Stimulated activated CD4-positive, alpha-beta T cell treated with anti-CD3 and anti-CD28 coated beads, Interleukin-1b, Interleukin-23, amount 100 ng/mL, for 4 hours (primary cell): ENCODE results near the gene FOXF2.
"Not testable (repeated sequence)": the region's sequence is repeated elsewhere in the genome, so short reads cannot be mapped to it uniquely, and the experiment has no call there.

Experiments used
- DNase-seq, 2 donors: peaks; one replicate each; pipeline ENCODE4 v3.0.0-alpha.2; 2020; ENCODE audit warnings: low read depth in 2 of 2

Gene FOXF2

DNA sequence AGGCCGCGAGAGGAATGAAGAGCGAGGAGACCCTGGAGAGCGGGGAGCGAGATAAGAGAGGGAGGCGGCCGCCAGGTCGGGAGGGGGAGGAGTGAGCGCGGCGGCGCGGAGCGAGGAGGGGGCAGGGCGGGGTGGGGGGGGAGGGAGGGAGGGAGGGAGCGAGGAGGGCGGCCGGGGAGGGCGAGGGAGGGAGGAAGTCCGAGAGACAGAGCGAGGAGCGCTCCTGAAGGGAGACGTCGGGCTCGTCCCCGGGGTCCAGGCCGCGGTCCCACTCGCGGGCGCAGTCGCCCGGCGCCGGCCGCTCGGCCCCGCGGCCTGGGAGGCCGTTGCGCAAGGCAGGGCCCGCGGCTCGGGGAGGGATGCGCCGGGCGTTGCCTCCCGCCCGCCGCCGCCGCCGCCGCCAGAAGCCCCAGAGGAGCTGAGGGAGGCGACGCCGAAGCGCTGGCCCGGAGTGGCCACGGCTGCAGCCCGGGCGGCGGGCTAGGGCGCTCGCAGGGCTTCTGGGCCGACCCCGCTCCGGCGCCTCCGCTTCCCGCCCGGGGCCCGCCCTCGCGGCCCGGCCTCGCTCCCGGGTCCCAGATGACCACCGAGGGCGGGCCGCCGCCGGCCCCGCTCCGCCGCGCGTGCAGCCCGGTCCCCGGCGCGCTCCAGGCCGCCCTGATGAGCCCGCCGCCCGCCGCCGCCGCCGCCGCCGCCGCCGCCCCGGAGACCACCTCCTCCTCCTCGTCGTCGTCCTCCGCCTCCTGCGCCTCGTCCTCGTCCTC, at the start of gene FOXF2:
Gene FOXF2 (plus strand): TSS at position 208 of the 764 bp plus-strand sequence. CDS start 372 bp downstream, at position 580.
- DNase-seq, result no peak

DNA sequence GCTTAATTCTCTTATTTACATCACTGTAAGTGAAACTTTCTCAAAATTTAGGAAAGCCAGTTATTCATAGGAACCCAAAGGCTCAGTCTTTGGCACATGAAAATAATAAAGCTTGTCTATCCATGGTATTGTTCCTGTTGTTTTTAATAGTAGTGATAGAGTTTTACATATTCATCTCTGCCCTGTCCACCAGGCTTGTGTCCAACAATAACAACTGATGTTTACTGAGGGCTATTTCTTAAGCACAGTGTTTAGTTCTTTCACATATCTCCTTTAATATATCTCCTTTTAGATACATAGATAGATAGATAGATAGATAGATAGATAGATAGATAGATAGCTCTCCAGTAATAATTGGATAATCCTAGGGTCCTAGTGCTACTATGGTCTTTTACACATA, 43.3 kb upstream of the FOXF2 start:
- no peak for DNase-seq

DNA sequence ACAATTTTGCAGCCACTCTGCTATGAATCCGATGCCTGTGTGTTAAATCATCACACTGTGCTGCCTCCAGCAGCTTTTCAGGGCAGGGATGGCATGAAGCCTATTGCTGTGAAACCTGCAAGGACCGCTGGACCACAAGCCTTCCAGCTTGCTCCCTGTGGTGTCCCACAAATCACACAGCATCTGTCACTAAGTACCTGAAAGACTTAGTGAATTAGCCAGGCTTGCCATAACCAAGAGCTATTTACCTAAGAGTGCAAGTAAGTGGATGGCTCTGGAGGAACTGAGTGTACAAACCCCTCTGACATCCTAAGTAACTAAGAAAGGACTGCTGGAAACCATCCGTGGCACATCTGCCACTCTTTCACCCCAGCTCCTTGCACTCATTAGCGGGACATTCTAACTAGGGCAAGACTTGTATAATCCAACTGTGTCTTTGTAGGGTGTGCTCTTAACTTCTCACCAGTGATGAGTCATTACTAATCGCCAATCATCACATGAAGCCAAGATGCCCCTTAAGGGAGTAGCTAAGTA, 42.8 kb upstream of the FOXF2 start:
- DNase-seq, result no peak

DNA sequence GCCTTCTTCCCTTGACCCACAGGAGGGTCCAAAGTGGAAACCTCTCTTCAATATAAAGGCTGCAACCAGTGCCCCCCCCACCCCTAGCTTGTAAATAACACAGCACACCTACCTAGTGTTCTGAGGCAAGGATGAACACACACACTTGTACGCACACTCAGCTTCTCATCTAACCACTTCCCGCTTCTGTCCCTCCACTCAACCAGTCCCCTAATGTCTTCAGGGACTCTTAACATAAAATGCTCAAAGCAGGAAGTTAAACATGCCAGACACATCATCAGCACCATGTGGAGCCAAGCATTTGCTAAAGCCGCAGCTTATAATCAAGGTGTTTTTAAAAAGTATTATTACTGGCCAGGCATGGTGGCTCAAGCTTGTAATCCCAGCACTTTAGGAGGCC, 42.2 kb upstream of the FOXF2 start:
- DNase-seq, result no peak

DNA sequence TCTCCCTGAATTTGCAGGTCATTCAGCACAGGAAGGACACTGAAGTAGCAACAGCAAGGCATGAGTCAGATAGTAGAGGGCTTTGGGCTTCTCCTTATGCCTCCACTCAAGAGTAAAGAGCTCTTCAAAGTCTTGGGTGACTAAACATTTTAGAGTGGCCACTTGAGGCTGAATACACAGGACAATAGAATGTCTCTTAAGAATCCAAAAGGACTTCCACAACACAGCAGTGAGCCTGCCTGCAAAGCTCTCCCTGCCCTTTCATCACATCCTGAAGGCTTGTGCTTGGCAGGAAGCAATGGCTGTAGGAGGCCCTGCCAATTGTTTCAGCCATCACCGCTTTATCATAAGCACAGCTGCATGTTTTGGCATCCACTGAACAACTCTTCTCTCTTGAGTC, 40.7 kb upstream of the FOXF2 start:
- no peak for DNase-seq

DNA sequence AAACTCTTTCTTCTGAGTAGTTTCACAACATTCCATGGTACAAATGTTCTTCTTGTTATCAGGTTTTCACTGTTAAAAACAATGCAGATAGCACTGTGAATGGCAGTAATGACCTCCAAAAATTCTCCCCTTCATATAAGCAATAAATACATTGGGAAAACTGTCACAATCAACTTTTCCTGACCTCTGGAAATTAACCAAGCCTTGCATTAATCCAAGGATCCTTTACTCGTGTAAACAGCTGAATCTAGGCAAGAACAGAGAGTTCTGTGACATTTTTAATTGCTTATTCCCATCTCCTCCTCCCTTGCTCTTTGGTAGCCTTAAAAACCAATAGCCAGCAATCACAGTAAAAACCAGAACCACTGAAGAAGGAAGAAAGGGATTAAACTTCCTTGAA, 39.7 kb upstream of the FOXF2 start:
- no peak for DNase-seq

DNA sequence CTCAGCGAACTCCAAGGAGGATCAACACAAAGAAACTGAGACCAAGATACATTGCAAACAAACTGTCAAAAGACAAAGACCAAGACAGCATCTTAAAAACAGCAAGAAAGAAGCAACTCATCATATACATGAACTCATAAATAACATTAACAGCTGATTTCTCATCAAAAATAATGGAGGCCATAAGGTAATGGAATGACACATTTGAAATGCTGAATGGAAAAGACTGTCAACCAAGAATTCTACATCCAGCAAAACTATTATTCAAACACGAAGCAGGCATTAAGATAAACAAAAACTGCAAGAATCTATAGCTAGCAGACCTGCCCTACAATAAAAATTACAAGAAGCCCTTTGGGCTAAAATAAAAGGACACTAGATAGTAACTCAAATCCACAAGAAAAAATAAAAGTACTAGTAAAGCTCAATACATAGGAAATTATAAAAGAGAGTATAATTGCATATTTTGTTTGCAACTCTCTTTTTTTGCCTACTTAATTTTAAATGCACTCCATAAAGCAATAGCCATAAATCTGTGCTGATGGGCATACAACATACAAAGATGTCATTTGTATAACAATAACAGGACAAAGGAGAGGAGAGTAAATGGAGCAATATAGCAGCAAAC, 37.9 kb upstream of the FOXF2 start:
- no peak for DNase-seq

DNA sequence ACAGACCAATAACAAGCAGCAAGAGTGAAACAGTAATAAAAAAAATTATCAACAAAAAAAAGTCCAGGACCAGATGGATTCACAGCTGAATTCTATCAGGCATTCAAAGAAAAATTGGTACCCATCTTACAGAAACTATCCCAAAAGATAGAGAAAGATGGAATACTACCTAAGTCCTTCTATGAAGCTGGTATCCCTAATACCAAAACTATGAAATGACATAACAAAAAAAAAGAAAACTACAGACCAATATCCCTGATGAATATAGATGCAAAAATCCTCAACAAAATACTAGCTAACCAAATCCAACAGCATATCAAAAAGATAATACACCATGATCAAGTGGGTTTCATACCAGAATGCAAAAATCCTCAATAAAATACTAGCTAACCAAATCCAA, 34.3 kb upstream of the FOXF2 start:
- DNase-seq, result not testable (repeated sequence)

DNA sequence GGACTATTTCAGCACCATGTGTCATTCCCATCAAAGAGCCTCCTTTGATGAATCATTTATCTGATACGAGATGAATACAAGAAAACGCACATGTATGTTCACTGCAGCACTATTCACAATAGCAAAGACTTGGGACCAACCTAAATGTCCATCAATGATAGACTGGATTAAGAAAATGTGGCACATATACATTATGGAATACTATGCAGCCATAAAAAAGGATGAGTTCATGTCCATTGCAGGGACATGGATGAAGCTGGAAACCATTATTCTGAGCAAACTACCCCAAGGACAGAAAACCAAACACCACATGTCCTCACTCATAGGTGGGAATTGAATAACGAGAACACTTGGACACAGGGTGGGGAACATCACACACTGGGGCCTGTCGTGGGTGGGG, 27.7 kb upstream of the FOXF2 start:
- DNase-seq, result not testable (repeated sequence)

DNA sequence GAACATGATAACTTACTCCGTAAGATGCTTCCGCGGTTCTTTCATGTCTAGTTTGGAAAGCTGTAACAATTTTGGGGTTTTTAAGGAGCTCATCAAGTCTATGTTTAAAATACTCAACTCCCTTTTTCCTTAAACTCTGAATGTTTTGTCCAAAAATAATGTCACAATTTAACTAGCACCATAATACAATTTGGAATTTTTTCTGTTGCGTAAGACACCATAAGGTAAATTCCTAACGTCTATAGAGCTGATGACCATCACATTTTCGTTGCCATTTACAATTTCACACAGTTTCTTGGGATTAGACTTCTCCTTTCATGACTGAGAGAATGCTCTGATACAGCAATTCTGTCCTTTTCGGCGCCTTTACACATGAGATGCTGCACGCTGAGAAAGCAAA, 26.7 kb upstream of the FOXF2 start:
- no peak for DNase-seq

DNA sequence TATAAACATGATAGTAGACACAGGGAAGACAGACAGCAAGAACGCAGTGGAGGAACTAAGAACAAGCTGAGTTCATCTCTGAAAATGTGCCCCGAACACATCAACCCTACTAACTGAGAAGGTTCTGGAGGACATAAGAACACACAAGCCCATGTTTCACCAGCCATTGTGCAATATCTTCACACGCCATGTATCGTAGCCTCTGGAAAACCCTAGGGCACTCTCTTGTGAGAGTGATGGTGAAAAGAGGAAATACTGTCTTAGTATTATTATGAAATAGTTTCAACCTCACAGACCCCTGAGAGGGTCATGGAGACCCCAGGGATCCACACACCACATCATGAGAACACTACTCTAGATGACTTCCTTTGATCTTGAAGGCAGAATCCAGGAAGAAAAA, 26.1 kb upstream of the FOXF2 start:
- no peak for DNase-seq

DNA sequence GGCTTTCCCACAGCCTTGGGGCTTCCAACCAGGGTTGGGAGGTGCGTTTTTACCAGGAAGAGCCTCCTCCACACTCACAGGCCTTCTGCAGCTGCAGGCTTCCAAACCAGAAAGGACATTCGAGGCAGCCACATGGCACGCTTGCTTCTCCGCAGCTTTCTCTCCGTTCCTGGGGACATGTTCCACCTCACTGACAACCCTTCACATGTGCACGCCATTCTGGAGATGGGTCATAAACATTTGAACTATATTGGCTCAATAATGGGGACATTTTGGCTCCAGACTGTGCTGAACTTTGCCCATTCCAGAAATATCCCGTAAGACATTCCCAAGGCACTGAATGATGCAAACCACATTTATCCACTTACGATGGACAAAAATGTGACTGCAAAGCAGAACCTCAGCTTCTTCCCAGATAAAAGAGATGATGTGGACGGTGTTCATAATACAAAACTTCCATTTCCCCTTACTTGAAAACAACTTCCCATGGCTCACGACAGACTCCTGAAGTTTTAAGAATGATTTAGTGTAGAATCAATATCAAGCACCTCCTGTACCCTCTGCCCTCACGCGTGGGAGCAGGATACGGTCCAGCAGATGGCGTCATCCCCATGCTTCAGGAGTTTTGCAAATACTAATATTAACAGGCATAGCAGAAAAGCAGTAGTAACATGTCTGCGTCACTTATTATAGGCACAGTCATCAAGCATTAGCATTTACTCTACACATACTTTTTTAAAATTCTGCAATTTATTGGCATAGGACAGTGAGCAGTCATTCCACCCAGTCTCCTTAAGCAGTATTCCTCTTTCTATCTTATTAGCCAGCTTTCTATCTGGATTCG, 25.4 kb upstream of the FOXF2 start:
- no peak for DNase-seq

DNA sequence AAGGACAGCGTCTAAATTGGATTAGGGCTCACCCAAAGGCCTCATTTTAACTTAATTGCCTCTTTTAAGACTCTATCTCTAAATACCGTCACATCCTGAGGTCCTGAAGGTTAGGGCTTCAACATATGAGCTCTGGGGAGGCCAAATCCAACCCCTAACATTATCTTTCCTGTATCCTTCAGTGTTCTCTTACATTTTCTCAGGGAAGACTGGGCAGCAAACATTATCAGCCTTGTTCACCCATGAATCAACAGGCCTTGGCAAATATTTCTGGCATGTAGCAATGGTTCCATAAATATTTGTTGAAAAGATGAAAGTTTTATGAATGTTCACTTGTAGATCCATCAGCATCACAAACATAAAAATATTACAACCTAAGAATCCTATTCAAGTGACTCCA, 24.6 kb upstream of the FOXF2 start:
- no peak for DNase-seq

DNA sequence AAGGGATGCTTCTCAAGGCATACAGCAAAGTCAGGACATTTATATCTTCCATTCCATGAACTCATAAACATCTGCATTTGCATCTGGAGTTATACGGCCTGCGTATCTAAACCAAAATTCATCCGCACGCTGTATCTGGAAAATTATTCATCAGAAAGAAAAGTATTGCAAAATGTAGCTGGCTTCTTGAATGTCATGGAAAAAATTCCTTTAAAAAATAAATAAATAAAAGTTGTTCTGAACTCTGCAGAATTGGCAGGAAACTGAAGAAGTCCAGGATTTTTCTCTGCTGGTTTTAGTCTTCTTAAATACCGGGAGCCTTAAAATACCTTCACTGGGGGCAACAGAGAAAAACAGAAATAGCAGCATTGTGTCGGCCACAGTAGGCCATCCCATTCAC, 23.7 kb upstream of the FOXF2 start:
- no peak for DNase-seq

DNA sequence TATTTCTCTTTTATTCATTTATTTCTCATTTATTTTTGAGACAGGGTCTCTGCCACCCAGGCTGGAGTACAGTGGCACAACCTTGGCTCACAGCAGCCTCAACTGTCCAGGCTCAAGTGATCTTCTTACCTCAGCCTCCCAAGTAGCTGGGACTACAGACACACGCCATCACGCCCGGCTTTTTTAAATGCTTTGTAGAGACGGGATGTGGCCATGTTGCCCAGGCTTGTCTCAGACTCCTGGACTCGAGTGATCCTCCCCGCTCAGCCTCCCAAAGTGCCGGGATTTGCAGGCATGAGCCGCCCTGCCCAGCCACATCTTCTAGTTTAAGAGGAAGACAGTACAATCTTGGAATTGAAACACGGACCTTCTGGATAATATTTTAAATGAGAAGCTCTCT, 21.6 kb upstream of the FOXF2 start:
- DNase-seq, result no peak

DNA sequence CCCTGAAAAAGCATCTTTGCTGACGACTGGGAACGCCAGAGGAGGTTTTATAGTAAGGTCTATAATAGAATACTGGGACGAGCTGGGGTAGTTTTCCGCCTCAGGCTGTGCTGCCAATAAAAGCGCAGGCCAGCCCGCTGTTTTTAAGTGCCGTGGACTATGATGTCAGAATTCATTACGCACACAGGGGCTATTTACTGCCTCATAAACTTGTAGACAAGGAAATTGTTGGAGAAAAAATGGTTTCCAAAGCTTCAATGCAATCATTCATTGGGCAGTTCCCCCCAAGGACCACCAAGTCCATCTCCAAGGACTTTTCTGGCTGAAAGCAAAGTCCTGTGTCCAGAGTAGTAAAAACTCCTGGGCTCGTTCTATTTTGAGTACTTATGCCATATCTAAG, 20.4 kb upstream of the FOXF2 start:
- no peak for DNase-seq

DNA sequence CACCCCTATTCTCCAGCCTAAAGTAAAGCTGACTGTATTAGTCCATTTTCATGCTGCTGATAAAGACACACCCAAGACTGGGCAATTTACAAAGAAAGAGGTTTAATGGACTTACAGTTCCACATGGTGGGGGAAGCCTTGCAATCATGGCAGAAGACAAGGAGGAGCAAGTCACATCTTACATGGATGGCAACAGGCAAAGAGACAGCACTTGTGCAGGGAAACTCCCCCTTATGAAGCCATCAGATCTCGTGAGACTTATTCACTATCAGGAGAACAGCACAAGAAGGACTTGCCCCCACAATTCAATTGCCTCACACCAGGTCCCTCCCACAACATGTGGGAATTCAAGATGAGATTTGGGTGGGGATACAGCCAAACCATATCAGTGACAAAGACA, 19.7 kb upstream of the FOXF2 start:
- not testable (repeated sequence) for DNase-seq

DNA sequence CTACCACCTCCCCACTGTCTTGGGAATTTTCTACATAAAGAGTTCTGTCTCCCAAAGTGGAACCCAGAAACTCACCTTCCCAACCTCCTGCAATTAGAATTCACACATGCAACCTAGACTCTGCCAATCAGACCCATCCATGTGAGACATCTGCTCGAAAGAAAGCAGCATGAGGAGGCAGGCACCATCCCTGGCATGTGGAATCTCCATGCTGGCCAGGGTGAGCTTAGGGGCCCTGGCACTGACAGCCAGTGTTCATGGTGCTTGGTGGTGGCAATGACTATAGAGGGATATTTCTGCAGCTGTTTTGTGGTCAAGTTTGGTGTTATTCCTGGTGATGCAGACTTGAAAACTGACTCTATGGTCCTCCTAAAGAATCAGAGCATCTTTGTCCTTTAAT, 17.4 kb upstream of the FOXF2 start:
- no peak for DNase-seq

DNA sequence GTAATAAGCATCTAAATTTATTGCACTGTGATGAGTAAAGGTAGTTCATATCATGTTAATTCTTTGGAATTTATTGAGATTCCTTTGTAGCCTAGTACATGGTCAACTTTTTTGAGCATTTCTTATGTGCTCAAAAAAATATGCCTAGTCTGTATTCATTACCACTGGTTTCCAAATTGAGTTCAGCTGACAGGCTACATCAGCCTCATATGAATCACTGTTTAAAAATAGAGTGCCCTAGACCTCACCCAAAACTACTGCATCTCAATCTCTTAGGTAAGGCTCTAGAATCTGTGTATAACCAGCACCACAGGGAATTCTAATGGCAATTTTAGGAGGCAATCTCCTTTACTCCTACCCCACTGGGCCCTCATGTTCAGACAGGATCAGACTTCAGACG, 16.7 kb upstream of the FOXF2 start:
- no peak for DNase-seq

DNA sequence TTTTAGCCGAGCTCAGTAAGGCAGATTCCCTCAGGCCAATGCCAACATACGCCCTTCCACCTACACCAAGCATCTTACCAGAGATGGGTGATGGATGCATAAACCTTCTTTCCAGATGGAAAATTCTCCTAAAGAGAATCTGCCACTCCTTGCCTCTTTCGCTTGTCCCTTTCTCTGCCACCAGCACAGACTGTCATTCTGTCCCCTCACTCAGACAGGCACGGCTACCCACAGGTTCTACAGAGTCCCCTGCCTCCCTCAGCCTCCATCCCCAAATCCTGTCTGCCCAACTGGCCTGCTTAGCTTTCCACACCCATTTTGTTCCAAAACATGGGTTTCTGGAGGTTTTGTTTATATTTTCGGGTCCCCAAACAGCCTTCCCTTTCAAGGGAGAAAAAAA, 12.7 kb upstream of the FOXF2 start:
- DNase-seq, result no peak

DNA sequence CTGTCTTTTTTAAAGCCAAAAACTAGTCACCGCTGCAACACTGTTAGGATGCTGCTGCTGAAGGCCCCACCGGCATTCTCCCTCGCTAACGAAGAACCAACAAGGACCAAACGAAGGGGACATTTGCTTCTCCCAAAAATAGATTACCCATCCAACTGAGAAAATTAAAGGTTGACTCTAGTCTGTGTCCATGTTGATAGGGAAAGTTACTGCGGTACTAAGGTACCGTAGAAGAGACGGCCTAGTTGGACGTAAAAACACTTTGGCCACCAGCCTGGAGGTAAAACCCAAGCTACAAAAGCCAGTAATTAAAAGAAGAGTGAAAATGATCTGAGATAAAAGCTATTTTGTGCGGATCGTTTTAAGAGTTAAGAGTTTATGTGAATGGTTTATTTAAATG, 11.8 kb upstream of the FOXF2 start:
- DNase-seq, result no peak
